Neutrophil (primary cell): ENCODE measurements around the gene CHADL.

Source experiments
- H3K27ac ChIP-seq: fragments of 200-600 bp; sonication (generic); 2 replicates; pipeline ENCODE4 v1.5.1; 2016; ENCODE audit warnings: mild to moderate bottlenecking, moderate library complexity
- H3K27me3 ChIP-seq: fragments of 200-600 bp; sonication (generic); 2 replicates; pipeline ENCODE4 v1.6.0; 2016; ENCODE audit warnings: mild to moderate bottlenecking
- H3K36me3 ChIP-seq: fragments of 200-600 bp; sonication (generic); 2 replicates; pipeline ENCODE4 v1.5.1; 2017
- H3K4me1 ChIP-seq, 2 experiments: fragments of 200-600 bp in 1 of 2; sonication (generic) in 1 of 2; 1 replicate in 1 of 2; 2 replicates in 1 of 2; pipeline versions ENCODE4 v1.5.1 to v1.6.1; 2013 to 2016; ENCODE audit warnings: low read depth in 1 of 2, low read length in 1 of 2, mild to moderate bottlenecking in 1 of 2, moderate library complexity in 1 of 2; ENCODE audit not compliant: control insufficient read depth in 1 of 2, insufficient read depth in 1 of 2
- H3K4me3 ChIP-seq, 2 experiments: fragments of 200-600 bp in 1 of 2; sonication (generic) in 1 of 2; 1 replicate in 1 of 2; 2 replicates in 1 of 2; pipeline ENCODE4 v1.5.1; 2013 to 2016; ENCODE audit warnings: low read depth in 1 of 2, low read length in 1 of 2, mild to moderate bottlenecking in 1 of 2, moderate library complexity in 1 of 2
- H3K9me3 ChIP-seq: fragments of 200-600 bp; sonication (generic); 2 replicates; pipeline ENCODE4 v1.5.1; 2016
- TF ChIP-seq, protein P1 (sequence below): fragments of 200-600 bp; sonication (generic); IDR thresholded peaks from 2 replicates; pipeline ENCODE4 v1.5.1; 2016; ENCODE audit warnings: antibody characterized with exemption

The CHADL gene

DNA sequence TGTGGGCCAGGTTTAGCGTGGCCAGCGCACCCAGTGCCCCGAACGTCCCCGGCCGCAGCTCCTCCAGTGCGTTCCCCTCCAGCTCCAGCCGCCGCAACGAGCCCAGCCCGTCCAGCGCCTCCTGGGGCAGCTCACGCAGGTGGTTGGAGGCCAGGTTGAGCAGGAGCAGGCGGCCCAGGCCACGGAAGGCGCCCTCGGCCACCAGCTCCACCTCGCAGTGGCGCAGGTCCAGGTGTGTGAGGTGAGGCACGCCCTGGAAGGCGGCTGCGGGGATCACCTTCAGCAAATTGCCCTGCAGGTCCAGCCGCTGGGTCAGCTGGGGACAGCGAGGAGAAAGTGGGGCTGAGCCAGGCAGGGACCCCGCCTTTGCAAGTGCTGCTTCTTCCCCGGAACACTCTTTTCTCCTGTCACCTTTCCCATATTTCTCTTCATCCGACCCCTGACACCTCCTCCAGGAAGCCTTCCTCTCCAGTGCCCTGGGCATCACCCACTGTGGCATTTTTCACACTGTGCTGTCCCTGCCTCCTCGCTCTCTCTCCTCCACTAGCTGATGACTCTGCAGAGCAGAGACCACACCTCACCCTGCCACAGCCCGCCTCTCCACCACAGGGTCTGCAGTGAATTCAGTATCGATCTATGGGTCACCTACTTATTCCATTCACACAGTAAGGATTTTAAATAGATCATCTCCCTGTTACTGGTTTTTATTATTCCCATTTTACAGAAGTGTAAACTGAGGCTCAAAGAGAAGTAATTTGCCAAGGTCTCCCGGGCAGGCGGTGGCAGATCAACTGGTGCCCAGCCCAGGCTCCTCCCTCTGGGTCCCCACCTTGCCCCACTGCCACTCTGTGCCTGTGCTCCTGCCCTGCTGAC, 1.9 kb downstream of the CHADL start:
- H3K27me3 ChIP-seq, result peaks cover 4% of the 10 kb centered on the region
- no peaks in the 10 kb centered on the region for H3K9me3 ChIP-seq
- no peaks in the 10 kb centered on the region for H3K36me3 ChIP-seq
- TF ChIP-seq, protein P1, sequence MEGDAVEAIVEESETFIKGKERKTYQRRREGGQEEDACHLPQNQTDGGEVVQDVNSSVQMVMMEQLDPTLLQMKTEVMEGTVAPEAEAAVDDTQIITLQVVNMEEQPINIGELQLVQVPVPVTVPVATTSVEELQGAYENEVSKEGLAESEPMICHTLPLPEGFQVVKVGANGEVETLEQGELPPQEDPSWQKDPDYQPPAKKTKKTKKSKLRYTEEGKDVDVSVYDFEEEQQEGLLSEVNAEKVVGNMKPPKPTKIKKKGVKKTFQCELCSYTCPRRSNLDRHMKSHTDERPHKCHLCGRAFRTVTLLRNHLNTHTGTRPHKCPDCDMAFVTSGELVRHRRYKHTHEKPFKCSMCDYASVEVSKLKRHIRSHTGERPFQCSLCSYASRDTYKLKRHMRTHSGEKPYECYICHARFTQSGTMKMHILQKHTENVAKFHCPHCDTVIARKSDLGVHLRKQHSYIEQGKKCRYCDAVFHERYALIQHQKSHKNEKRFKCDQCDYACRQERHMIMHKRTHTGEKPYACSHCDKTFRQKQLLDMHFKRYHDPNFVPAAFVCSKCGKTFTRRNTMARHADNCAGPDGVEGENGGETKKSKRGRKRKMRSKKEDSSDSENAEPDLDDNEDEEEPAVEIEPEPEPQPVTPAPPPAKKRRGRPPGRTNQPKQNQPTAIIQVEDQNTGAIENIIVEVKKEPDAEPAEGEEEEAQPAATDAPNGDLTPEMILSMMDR, result no peak
- no peak overlapping the region for H3K4me3 ChIP-seq
- no peak overlapping the region for H3K27ac ChIP-seq
- peaks cover 10 to 11% of the 10 kb centered on the region in 2 experiments for H3K4me1 ChIP-seq

- Histone ChIP-seq H3K9me3 (no peaks in the 10 kb centered on the region), H3K4me3 (peak overlapping the region; percentile 55 to 61), H3K27ac (peak overlapping the region; percentile 62), H3K4me1 (peaks cover 10 to 11% of the 10 kb centered on the region in 2 experiments), H3K36me3 (no peaks in the 10 kb centered on the region), H3K27me3 (peaks cover 4% of the 10 kb centered on the region)
- TF ChIP-seq, protein P1, result peak; percentile 74
Measured at GRCh38 chr22:41237707-41238569, 2.8 kb downstream of the CHADL start.

- Histone ChIP-seq H3K4me3 (peak overlapping the region; percentile 55 to 61), H3K27me3 (peaks cover 4% of the 10 kb centered on the region), H3K4me1 (peaks cover 10 to 11% of the 10 kb centered on the region in 2 experiments), H3K27ac (peak overlapping the region; percentile 62), H3K9me3 (no peaks in the 10 kb centered on the region), H3K36me3 (no peaks in the 10 kb centered on the region)
- TF ChIP-seq, protein P1, result no peak
Measured at GRCh38 chr22:41237036-41237706, 3.6 kb downstream of the CHADL start.

DNA sequence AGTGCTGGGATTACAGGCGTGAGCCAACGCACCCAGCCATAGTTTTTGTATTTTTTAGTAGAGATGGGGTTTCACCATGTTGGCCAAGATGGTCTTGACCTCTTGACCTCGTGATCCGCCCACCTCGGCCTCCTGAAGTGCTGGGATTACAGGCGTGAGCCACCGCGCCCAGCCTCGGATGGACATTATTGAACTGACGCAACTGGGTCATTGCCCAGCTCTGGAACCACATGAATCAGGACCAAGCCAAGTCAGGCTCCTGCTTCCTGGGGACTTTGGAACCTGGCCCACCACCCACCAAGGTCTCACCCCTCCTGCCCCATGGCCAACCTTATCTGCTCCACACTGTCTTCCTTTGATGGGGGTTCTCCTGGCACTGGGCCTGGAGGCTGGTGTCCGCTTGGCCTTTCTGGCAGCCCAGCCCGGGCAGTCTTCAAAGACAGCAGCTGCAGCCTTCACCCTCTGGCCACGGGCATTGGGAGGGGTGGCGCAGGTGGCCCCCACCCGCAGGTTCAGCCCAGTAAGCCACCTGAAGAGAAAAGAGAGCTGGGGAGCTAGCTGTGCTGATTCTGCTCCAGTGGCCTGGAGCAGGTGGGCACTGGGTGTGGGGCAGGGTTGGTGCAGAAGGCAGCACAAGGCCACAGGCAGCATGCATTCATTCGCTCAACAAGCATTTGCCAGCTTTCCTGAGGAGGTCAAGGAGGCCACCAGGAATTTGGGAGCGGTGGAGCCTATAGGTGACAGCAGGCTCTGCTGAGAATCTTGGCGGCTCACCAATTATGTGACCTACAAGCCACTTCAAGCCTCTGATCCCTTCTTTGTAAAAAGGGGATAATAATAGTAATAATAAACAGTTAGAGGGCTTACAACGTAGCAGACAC, 5.7 kb downstream of the CHADL start:
- peaks cover 10 to 11% of the 10 kb centered on the region in 2 experiments for H3K4me1 ChIP-seq
- TF ChIP-seq, protein P1, result no peak
- peaks cover 16% of the 10 kb centered on the region for H3K36me3 ChIP-seq
- H3K27ac ChIP-seq, result no peak overlapping the region
- no peak overlapping the region for H3K4me3 ChIP-seq
- peaks cover 4% of the 10 kb centered on the region for H3K27me3 ChIP-seq
- H3K9me3 ChIP-seq, result no peaks in the 10 kb centered on the region
